ENCODE measurements around the gene ARHGAP42. TPM values are rescaled to one million over a fixed set of nuclear protein-coding genes. Genes with fewer than 3 reads are reported as not detected.

Gene ARHGAP42
- polyA plus RNA-seq, 3 donors = 0.13 TPM; not detected in 2

DNA sequence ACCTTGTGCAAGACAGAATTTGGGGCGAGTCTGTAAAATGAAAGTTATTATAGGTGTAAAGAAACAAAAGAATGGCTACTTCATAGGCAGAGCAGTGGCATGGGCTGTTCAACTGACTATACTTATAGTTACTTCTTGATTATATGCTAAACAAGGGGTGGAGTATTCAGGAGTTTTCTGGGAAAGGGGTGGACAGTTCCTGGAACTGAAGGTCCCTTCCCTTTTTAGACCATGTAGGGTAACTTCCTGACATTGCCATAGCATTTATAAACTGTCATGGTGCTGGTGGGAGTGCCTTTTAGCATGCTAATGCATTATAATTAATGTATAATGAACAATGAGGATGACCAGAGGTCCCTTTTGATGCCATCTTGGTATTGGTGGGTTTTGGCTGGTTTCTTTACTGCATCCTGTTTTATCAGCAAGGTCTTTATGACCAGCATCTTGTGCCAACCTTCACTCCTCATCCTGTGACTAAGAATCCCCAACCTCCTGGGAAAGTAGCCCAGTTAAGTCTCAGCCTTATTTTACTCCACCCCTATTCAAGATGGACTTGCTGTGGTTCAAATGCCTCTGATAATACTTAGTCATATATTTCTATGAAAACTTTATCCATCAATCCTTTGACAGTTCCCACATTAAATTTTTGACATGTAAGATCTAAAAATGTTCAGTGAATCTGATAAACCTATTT lies 118.6 kb downstream of the ARHGAP42 start:
- H3K9me3 Mint-ChIP-seq = peaks cover 0 to 7% (median 0%) of the 10 kb centered on the region in 7 donors
- Histone ChIP-seq H3K27ac (ENCODE audit: low read depth in 1 of 2, low read length in 2 of 2) (no peak overlapping the region), H3K27me3 (ENCODE audit: control insufficient read depth in 2 of 2, insufficient read depth in 2 of 2, low read length in 2 of 2) (no peaks in the 10 kb centered on the region), H3K36me3 (replicated peaks in 1 of 2; ENCODE audit: control insufficient read depth in 1 of 2, insufficient read depth in 2 of 2, low read length in 2 of 2) (no peaks in the 10 kb centered on the region), H3K4me3 (replicated peaks in 1 of 3; ENCODE audit: low read depth in 2 of 3, low read length in 3 of 3) (no peak overlapping the region), H3K4me1 (ENCODE audit: control insufficient read depth in 1 of 2, insufficient read depth in 2 of 2, low read length in 2 of 2) (no peaks in the 10 kb centered on the region), H2AFZ (ENCODE audit: insufficient read depth, low read depth, low read length, poor library complexity, severe bottlenecking) (no peak overlapping the region), H3K4me2 (replicated peaks; ENCODE audit: extremely low read depth, low read length, poor library complexity, severe bottlenecking) (no peak overlapping the region), H3K9ac (ENCODE audit: insufficient read depth, low read length, poor library complexity, severe bottlenecking) (no peak overlapping the region), H3K79me2 (ENCODE audit: insufficient read depth, low read length) (no peaks in the 10 kb centered on the region), H3K9me3 (replicated peaks in 1 of 2; ENCODE audit: control insufficient read depth in 1 of 2, insufficient read depth in 1 of 2, low read length in 2 of 2) (no peaks in the 10 kb centered on the region), H4K20me1 (ENCODE audit: insufficient read depth, low read length) (no peaks in the 10 kb centered on the region)
- WGBS (ENCODE audit: insufficient coverage) = 100% methylated on average over 1 of the region's 1 CpG
- H3K4me3 Mint-ChIP-seq = no peak overlapping the region
- DNase-seq = no peak
- H3K4me1 Mint-ChIP-seq = no peaks in the 10 kb centered on the region
- no peaks in the 10 kb centered on the region for H3K36me3 Mint-ChIP-seq
- intact Hi-C loops (cut with micrococcal nuclease) = no loop called here
- H3K27ac Mint-ChIP-seq = no peak overlapping the region
- TF ChIP-seq, protein P1, sequence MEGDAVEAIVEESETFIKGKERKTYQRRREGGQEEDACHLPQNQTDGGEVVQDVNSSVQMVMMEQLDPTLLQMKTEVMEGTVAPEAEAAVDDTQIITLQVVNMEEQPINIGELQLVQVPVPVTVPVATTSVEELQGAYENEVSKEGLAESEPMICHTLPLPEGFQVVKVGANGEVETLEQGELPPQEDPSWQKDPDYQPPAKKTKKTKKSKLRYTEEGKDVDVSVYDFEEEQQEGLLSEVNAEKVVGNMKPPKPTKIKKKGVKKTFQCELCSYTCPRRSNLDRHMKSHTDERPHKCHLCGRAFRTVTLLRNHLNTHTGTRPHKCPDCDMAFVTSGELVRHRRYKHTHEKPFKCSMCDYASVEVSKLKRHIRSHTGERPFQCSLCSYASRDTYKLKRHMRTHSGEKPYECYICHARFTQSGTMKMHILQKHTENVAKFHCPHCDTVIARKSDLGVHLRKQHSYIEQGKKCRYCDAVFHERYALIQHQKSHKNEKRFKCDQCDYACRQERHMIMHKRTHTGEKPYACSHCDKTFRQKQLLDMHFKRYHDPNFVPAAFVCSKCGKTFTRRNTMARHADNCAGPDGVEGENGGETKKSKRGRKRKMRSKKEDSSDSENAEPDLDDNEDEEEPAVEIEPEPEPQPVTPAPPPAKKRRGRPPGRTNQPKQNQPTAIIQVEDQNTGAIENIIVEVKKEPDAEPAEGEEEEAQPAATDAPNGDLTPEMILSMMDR (IDR thresholded peaks at IDR 0.05) = no peak
- peaks cover 0 to 1% (median 0%) of the 10 kb centered on the region in 3 donors for H3K27me3 Mint-ChIP-seq (ENCODE audit: low read depth in 3 of 3)

DNA sequence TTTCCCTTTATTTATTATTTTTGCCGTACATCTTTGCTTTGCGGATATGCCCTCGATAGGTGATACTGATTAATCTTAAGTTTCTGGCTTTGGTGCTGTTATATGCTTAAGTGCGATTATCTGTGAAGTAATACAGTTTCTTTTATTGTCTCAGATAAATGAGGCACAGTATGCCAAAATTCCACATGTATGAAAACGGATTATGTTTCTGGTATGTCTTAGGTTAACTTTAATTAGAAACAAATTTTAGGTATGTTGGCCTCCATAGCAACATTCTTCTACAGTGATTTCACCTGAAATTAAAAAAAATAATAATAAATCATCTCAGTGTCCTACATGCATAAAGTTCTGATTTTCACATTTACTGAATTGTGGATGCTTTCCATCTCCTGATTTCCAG lies 119.2 kb downstream of the ARHGAP42 start:
- no peak overlapping the region for H3K4me3 ChIP-seq (replicated peaks in 1 of 3; ENCODE audit: low read depth in 2 of 3, low read length in 3 of 3)
- DNase-seq = no peak
- H3K9ac ChIP-seq (ENCODE audit: insufficient read depth, low read length, poor library complexity, severe bottlenecking) = no peak overlapping the region
- H4K20me1 ChIP-seq (ENCODE audit: insufficient read depth, low read length) = no peaks in the 10 kb centered on the region
- no peak overlapping the region for H2AFZ ChIP-seq (ENCODE audit: insufficient read depth, low read depth, low read length, poor library complexity, severe bottlenecking)
- H3K4me3 Mint-ChIP-seq = no peak overlapping the region
- no peaks in the 10 kb centered on the region for H3K4me1 Mint-ChIP-seq
- no peak overlapping the region for H3K4me2 ChIP-seq (replicated peaks; ENCODE audit: extremely low read depth, low read length, poor library complexity, severe bottlenecking)
- H3K27ac Mint-ChIP-seq = no peak overlapping the region
- peaks cover 0 to 7% (median 2%) of the 10 kb centered on the region in 7 donors for H3K9me3 Mint-ChIP-seq
- WGBS (ENCODE audit: insufficient coverage) = no CpG with 5 or more reads among the region's 5 CpGs
- no peak overlapping the region for H3K27ac ChIP-seq (ENCODE audit: low read depth in 1 of 2, low read length in 2 of 2)
- peaks cover 0 to 1% (median 0%) of the 10 kb centered on the region in 3 donors for H3K27me3 Mint-ChIP-seq (ENCODE audit: low read depth in 3 of 3)
- intact Hi-C loops (cut with micrococcal nuclease) = no loop called here
- no peaks in the 10 kb centered on the region for H3K4me1 ChIP-seq (ENCODE audit: control insufficient read depth in 1 of 2, insufficient read depth in 2 of 2, low read length in 2 of 2)
- no peaks in the 10 kb centered on the region for H3K36me3 Mint-ChIP-seq
- H3K79me2 ChIP-seq (ENCODE audit: insufficient read depth, low read length) = no peaks in the 10 kb centered on the region
- no peaks in the 10 kb centered on the region for H3K27me3 ChIP-seq (ENCODE audit: control insufficient read depth in 2 of 2, insufficient read depth in 2 of 2, low read length in 2 of 2)
- H3K36me3 ChIP-seq (replicated peaks in 1 of 2; ENCODE audit: control insufficient read depth in 1 of 2, insufficient read depth in 2 of 2, low read length in 2 of 2) = no peaks in the 10 kb centered on the region
- H3K9me3 ChIP-seq (replicated peaks in 1 of 2; ENCODE audit: control insufficient read depth in 1 of 2, insufficient read depth in 1 of 2, low read length in 2 of 2) = no peaks in the 10 kb centered on the region
- TF ChIP-seq, protein P1 (IDR thresholded peaks at IDR 0.05) = no peak

Measured in CD14-positive monocyte (primary cell).